Ovary (tissue), 9 donors: ENCODE results near the gene EXD3. TPM values are rescaled to one million over a fixed set of nuclear protein-coding genes. Genes with fewer than 3 reads are reported as not detected.
A peak's percentile ranks its signal among the peaks of the same experiment; 100 is the strongest.

Experiments used
- DNase-seq, 5 donors: peaks; one replicate each; pipeline ENCODE4 v3.0.0-alpha.2; 2019 to 2020
- H3K27ac ChIP-seq, 2 donors: fragments of 200-600 bp; one replicate each; pipeline versions ENCODE4 v1.5.1 to v1.8.0; 2019 to 2022
- H3K27me3 ChIP-seq: fragments of 200-600 bp; one replicate; pipeline ENCODE4 v1.8.0; 2022
- H3K36me3 ChIP-seq: fragments of 200-600 bp; sonication (generic); one replicate; pipeline ENCODE4 v1.5.1; 2019
- H3K4me1 ChIP-seq: one replicate; pipeline ENCODE4 v1.8.1; 2013; ENCODE audit warnings: mild to moderate bottlenecking, moderate library complexity; ENCODE audit not compliant: insufficient read depth
- H3K4me3 ChIP-seq: fragments of 200-600 bp; sonication (generic); one replicate; pipeline ENCODE4 v1.5.1; 2017
- H3K9me3 ChIP-seq, 2 donors: fragments of 200-600 bp in 1 of 2; sonication (generic) in 1 of 2; one replicate each; pipeline versions ENCODE4 v1.5.1 to v1.8.1; 2013 to 2019; ENCODE audit warnings: mild to moderate bottlenecking in 1 of 2, moderate library complexity in 1 of 2
- EP300 ChIP-seq: sonication (generic); formaldehyde crosslinking; IDR thresholded peaks from one replicate; pipeline ENCODE4 v1.6.1; 2017; ENCODE audit warnings: antibody characterized with exemption
- POLR2A ChIP-seq: fragments of 450-650 bp; IDR thresholded peaks from one replicate; pipeline ENCODE4 v1.6.1; 2017; ENCODE audit warnings: antibody characterized with exemption, mild to moderate bottlenecking, moderate library complexity
- WGBS, 3 donors: extraction: QIAGEN DNeasy Blood & Tissue Kit in 1 of 3; methylation state at CpG; one replicate each; pipeline versions ENCODE4 v1.1.5 to v1.1.7; 2013 to 2017; 5-methylcytosine and 5-hydroxymethylcytosine counted together
- intact Hi-C, 4 donors: fragments of 100-400 bp; cut with DNase I; formaldehyde crosslinking; loops; one replicate each; pipeline versions ENCODE4 v1.11.0 to v1.15.1; 2022 to 2023
- polyA plus RNA-seq, 2 donors: library from polyadenylated mRNA; stranded (reverse); fragments of 200-250 nt in 1 of 2; fragments of 350-450 nt in 1 of 2; fragmentation: Illumina TruSeq in 1 of 2; extraction: RNeasy Lipid Tissue Mini Kit (QIAGEN cat#74804) in 1 of 2; gene quantifications; one replicate each; pipeline ENCODE4 v1.2.3, GENCODE V29; 2013 to 2014
- total RNA-seq, 7 donors: library from RNA; depleted of rRNA in 2 of 7; stranded (reverse); fragments of >200 nt in 2 of 7; fragmentation: NEBNext Ultra II Directional in 3 of 7; extraction: Animal tissue kit (Norgen Biotek cat#: 25700) in 3 of 7; gene quantifications; one replicate each; pipeline versions ENCODE4 v1.1.0 to v1.2.4, GENCODE V29; 2016 to 2023
- TF ChIP-seq, protein P1 (sequence below), 3 donors: fragments of 450-650 bp in 2 of 3; fragments of 200-600 bp in 1 of 3; IDR thresholded peaks; one replicate each; pipeline versions ENCODE4 v1.5.1 to v1.8.0; 2016 to 2022; ENCODE audit warnings: antibody characterized with exemption in 3 of 3, mild to moderate bottlenecking in 1 of 3
- donor health status: DM: no; HTN: no; CAD: no; lungs with moderate emphysema.
- donor health status: DM: no; HTN: no; CAD: no.
- donor health status: Bipolar disorder and iron deficiency.
- donor health status: DM: yes; HTN: yes; CAD: no.
- donor health status: DM: no; HTN: no; CAD: no.
- donor health status: DM: yes; HTN: yes; CAD: no.

The EXD3 gene
- total and polyA plus RNA-seq, 9 donors = 1.0 to 30.6 (median 23.4) TPM

DNA sequence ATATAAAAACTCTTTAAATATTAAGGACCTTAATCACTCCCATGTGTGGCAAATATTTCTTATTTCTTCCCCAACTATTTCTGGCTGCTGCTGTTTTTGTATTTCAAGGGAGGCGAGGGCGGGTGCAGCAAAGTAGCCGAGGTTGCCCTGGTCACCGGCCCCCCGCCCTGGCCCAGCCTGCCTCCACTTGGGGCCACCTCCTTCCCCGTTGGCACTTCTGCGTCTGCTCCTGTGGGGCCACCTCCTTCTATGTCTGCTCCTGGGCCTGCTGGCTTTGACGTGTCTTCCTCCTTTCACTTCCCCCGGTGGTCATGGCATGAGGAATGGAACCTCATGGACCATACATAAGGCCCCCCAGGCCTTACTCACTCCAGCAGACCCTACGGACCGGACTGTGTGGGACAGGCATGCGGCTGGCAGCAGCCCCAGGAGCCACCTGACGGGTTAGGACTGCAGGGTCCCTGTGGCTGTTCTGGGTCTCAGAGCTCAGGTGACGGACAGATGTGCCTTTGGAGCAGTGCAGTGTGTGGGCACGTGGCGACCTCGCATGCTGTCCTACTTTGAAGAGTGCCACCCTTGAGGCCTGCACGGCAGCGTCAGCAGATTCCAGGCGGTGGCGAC, 24.0 kb upstream of the EXD3 start:
- no peaks in the 10 kb centered on the region for H3K36me3 ChIP-seq
- H3K9me3 ChIP-seq = no peaks in the 10 kb centered on the region
- H3K4me1 ChIP-seq = no peaks in the 10 kb centered on the region
- DNase-seq = peak in 2 of 5 donors; percentile 23 to 33
- WGBS, 3 donors = 65 to 74% (median 69%) methylated on average over 21 of the region's 21 CpGs
- TF ChIP-seq EP300 (no peak), POLR2A (no peak)
- TF ChIP-seq, protein P1, sequence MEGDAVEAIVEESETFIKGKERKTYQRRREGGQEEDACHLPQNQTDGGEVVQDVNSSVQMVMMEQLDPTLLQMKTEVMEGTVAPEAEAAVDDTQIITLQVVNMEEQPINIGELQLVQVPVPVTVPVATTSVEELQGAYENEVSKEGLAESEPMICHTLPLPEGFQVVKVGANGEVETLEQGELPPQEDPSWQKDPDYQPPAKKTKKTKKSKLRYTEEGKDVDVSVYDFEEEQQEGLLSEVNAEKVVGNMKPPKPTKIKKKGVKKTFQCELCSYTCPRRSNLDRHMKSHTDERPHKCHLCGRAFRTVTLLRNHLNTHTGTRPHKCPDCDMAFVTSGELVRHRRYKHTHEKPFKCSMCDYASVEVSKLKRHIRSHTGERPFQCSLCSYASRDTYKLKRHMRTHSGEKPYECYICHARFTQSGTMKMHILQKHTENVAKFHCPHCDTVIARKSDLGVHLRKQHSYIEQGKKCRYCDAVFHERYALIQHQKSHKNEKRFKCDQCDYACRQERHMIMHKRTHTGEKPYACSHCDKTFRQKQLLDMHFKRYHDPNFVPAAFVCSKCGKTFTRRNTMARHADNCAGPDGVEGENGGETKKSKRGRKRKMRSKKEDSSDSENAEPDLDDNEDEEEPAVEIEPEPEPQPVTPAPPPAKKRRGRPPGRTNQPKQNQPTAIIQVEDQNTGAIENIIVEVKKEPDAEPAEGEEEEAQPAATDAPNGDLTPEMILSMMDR (IDR thresholded peaks at IDR 0.05) = no peak
- H3K4me3 ChIP-seq = no peak overlapping the region
- H3K27me3 ChIP-seq = no peaks in the 10 kb centered on the region
- intact Hi-C loops = loop anchor here in 2 of 4 donors (5.0 to 10.0 kb wide), 2 partner anchors 145 to 152 kb away; partner anchors contain the start of gene NRARP (in 1 of the 2)
- H3K27ac ChIP-seq = no peak overlapping the region

DNA sequence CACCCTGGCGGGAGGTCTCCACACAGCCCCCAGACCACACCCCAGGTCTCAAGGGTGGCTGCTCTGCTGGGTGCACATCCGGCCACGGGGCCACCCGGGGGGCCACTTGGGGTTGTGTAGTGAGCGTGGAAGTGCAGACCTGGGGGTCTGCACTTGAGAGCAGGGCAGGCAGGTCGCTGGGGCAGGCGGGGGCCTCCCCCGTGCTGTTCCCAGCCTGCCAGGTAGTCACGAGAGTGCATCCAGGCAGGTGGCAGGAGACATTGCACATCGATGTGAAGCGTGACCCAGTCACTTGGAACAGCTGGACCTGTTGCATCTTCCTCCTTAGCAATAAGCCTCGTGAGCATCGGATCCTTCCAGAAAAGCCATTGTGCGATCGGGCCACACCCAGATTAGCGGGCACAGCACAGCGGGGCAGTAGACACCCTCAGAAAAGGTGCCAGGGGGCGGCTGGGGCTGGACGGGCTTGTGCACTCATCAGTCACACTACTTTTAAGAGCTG, 23.0 kb upstream of the EXD3 start:
- no peaks in the 10 kb centered on the region for H3K4me1 ChIP-seq
- TF ChIP-seq POLR2A = no peak
- TF ChIP-seq EP300 = no peak
- TF ChIP-seq, protein P1 (IDR thresholded peaks at IDR 0.05) = no peak
- H3K27me3 ChIP-seq = no peaks in the 10 kb centered on the region
- DNase-seq = peak in 2 of 5 donors; percentile 28 to 39
- WGBS, 3 donors = 42 to 55% (median 52%) methylated on average over 19 of the region's 19 CpGs
- H3K27ac ChIP-seq = no peak overlapping the region
- no peaks in the 10 kb centered on the region for H3K9me3 ChIP-seq
- H3K4me3 ChIP-seq = no peak overlapping the region
- no peaks in the 10 kb centered on the region for H3K36me3 ChIP-seq
- intact Hi-C loops = loop anchor here in 2 of 4 donors (5.0 to 10.0 kb wide), 2 partner anchors 144 to 151 kb away; partner anchors contain the start of gene NRARP (in 1 of the 2)

DNA sequence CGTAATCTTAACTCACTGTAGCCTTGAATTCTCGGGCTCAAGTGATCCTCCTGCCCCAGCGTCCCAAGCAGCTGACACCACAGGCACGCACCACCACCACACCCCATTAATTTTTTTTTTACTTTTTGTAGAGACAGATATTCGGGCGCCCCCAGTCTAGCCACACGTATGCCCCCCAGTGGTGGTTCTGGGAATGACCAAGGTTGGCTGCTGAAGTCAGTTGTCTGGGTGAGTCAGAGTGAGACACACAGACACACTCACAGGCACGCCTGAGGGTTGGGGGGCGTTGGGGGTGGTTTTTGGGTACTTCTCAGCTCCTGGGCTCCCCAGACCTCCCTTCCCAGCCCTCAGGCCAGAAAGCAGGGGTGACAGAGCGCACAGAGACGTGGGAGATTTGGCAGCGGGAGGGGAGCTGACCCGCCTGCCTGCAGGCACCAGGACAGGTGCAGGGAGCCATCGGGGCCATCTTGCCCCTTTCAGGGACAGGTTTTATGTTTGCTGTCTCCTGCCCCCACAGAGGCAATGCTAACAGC, 22.4 kb upstream of the EXD3 start:
- no peaks in the 10 kb centered on the region for H3K36me3 ChIP-seq
- intact Hi-C loops = loop anchor here in 2 of 4 donors (5.0 to 10.0 kb wide), 2 partner anchors 143 to 151 kb away; partner anchors contain the start of gene NRARP (in 1 of the 2)
- no peak overlapping the region for H3K4me3 ChIP-seq
- no peaks in the 10 kb centered on the region for H3K27me3 ChIP-seq
- DNase-seq = peak; percentile 66 to 85 (median 83)
- no peak overlapping the region for H3K27ac ChIP-seq
- H3K4me1 ChIP-seq = no peaks in the 10 kb centered on the region
- H3K9me3 ChIP-seq = no peaks in the 10 kb centered on the region
- TF ChIP-seq EP300 = no peak
- TF ChIP-seq, protein P1 (IDR thresholded peaks at IDR 0.05) = peak; percentile 43 to 68 (median 54)
- 15 to 24% (median 18%) methylated on average over 13 to 14 of the region's 14 CpGs for WGBS, 3 donors

DNA sequence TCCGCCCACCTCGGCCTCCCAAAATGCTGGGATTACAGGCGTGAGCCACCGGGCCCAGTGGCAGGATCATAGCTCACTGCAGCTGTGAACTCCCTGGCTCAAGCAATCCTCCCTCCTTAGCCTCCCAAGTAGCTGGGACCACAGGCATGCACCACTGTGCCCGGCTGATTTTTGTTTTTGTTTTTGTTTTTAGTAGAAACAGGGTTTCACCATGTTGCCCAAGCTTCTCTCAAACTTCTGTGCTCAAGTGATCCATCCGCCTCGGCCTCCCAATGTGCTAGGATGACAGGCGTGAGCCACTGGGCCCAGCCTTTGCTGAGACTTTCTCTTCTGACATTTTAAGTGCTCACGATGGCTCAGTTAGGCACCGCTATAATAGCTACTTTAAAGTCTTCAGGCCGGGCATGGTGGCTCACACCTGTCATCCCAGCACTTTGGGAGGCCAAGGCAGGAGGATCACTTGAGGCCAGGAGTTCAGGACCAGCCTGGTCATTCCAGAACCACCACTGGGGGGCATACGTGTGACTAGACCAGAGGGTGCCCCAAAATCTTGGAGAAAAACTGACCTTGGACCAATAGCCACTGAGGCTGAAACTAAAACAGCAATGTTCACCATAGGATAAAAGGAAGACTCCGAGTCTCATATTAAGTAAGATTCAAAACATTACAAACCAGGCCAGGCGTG, 21.3 kb upstream of the EXD3 start:
- no peaks in the 10 kb centered on the region for H3K36me3 ChIP-seq
- WGBS, 3 donors = 81 to 87% (median 81%) methylated on average over 14 of the region's 14 CpGs
- no peaks in the 10 kb centered on the region for H3K27me3 ChIP-seq
- TF ChIP-seq POLR2A (no peak), EP300 (no peak)
- TF ChIP-seq, protein P1 (IDR thresholded peaks at IDR 0.05) = no peak
- H3K4me1 ChIP-seq = no peaks in the 10 kb centered on the region
- no peak overlapping the region for H3K4me3 ChIP-seq
- no peaks in the 10 kb centered on the region for H3K9me3 ChIP-seq
- H3K27ac ChIP-seq = no peak overlapping the region
- intact Hi-C loops = loop anchor here in 1 of 4 donors (10.0 kb wide), 1 partner anchor 149 kb away; no protein-coding TSS in a partner anchor
- peak in 1 of 5 donors; percentile 13 for DNase-seq
